A549 (cell line): ENCODE data around the gene GIMAP8. TPM values are rescaled to one million over a fixed set of nuclear protein-coding genes. Genes with fewer than 3 reads are reported as not detected.
A peak's percentile ranks its signal among the peaks of the same experiment; 100 is the strongest.

Source experiments
- ATOH8 ChIP-seq: fragments of 250-450 bp; sonication (Bioruptor Pico); IDR thresholded peaks from 2 replicates; pipeline ENCODE4 v1.5.0; 2020; ENCODE audit warnings: low read depth, mild to moderate bottlenecking, moderate library complexity
- BCL3 ChIP-seq: fragments of >200 bp; sonication (Bioruptor Twin); formaldehyde crosslinking; IDR thresholded peaks from 3 replicates; pipeline ENCODE4 v1.6.1; 2016
- BHLHE40 ChIP-seq: IDR thresholded peaks from 2 replicates; pipeline ENCODE4 v1.6.1; 2012; ENCODE audit warnings: low read depth, low read length, inconsistent platforms
- CBX2 ChIP-seq: fragments of 200-600 bp; sonication (generic); IDR thresholded peaks from 2 replicates; pipeline ENCODE4 v1.6.1; 2016; ENCODE audit warnings: low read depth, mild to moderate bottlenecking, borderline replicate concordance
- CHD2 ChIP-seq: fragments of 150-350 bp; IDR thresholded peaks from 2 replicates; pipeline ENCODE4 v1.6.1; 2014; ENCODE audit warnings: low read length; ENCODE audit not compliant: partially characterized antibody
- E2F6 ChIP-seq: IDR thresholded peaks from 2 replicates; pipeline ENCODE4 v1.6.1; 2012; ENCODE audit warnings: low read depth, borderline replicate concordance
- FOSL2 ChIP-seq, 2 experiments: fragments of 450-650 bp in 1 of 2; fragments of >200 bp in 1 of 2; sonication (Bioruptor Twin) in 1 of 2; formaldehyde crosslinking; IDR thresholded peaks; 2 replicates each; pipeline versions ENCODE4 v1.5.0 to v1.6.1; 2016 to 2020; ENCODE audit warnings: mild to moderate bottlenecking in 1 of 2, moderate library complexity in 1 of 2
- FOXS1 ChIP-seq: fragments of 250-450 bp; sonication (Bioruptor Pico); IDR thresholded peaks from 2 replicates; pipeline ENCODE4 v1.5.0; 2020; ENCODE audit warnings: mild to moderate bottlenecking, moderate library complexity
- GATA3 ChIP-seq: IDR thresholded peaks from 2 replicates; pipeline ENCODE4 v1.6.1; 2012; ENCODE audit warnings: borderline replicate concordance
- HDAC2 ChIP-seq: fragments of 200-600 bp; sonication (generic); IDR thresholded peaks from 2 replicates; pipeline ENCODE4 v1.6.1; 2016
- HOXA7 ChIP-seq: fragments of 250-450 bp; sonication (Bioruptor Pico); IDR thresholded peaks from 2 replicates; pipeline ENCODE4 v1.5.0; 2020; ENCODE audit warnings: mild to moderate bottlenecking, moderate library complexity
- JUN ChIP-seq, 2 experiments: fragments of >200 bp; sonication (Bioruptor Twin); formaldehyde crosslinking; IDR thresholded peaks; 2 replicates in 1 of 2; 3 replicates in 1 of 2; pipeline ENCODE4 v1.6.1; 2016 to 2017
- JUNB ChIP-seq: fragments of >200 bp; sonication (Bioruptor Twin); formaldehyde crosslinking; IDR thresholded peaks from 2 replicates; pipeline ENCODE4 v1.6.1; 2016
- KDM1A ChIP-seq: fragments of 200-600 bp; sonication (generic); IDR thresholded peaks from 2 replicates; pipeline ENCODE4 v1.6.1; 2016; ENCODE audit warnings: low read depth, mild to moderate bottlenecking
- KDM5A ChIP-seq: fragments of 200-600 bp; sonication (generic); IDR thresholded peaks from 2 replicates; pipeline ENCODE4 v1.6.1; 2016; ENCODE audit warnings: antibody characterized with exemption, mild to moderate bottlenecking
- MAFK ChIP-seq: fragments of 450-650 bp; IDR thresholded peaks from 2 replicates; pipeline ENCODE4 v1.6.1; 2014; ENCODE audit not compliant: partially characterized antibody
- MAX ChIP-seq: IDR thresholded peaks from 2 replicates; pipeline ENCODE4 v1.6.1; 2012
- MYC ChIP-seq: IDR thresholded peaks from 2 replicates; pipeline ENCODE4 v1.6.1; 2012; ENCODE audit warnings: mild to moderate bottlenecking, inconsistent platforms, low read length, improper control_type of control experiment, borderline replicate concordance
- PHF8 ChIP-seq: fragments of 200-600 bp; sonication (generic); IDR thresholded peaks from 2 replicates; pipeline ENCODE4 v1.6.1; 2016; ENCODE audit warnings: low read depth, mild to moderate bottlenecking, antibody characterized with exemption, moderate library complexity, borderline replicate concordance
- POLR2A ChIP-seq: IDR thresholded peaks from 2 replicates; pipeline ENCODE4 v1.6.1; 2012; ENCODE audit warnings: mild to moderate bottlenecking, low read length
- POLR2AphosphoS2 ChIP-seq: conservative IDR thresholded peaks from 2 replicates; pipeline ENCODE4 v1.6.1; 2012; ENCODE audit warnings: low read length, improper control_type of control experiment, inconsistent platforms
- REST ChIP-seq: fragments of 200-600 bp; sonication (generic); IDR thresholded peaks from 2 replicates; pipeline ENCODE4 v1.6.1; 2016; ENCODE audit warnings: antibody characterized with exemption, mild to moderate bottlenecking, moderate library complexity
- RNF2 ChIP-seq: fragments of 200-600 bp; sonication (generic); IDR thresholded peaks from 2 replicates; pipeline ENCODE4 v1.6.1; 2016; ENCODE audit warnings: low read depth, mild to moderate bottlenecking, antibody characterized with exemption, moderate library complexity, borderline replicate concordance
- SMC3 ChIP-seq: fragments of >200 bp; sonication (Bioruptor Twin); formaldehyde crosslinking; IDR thresholded peaks from 3 replicates; pipeline ENCODE4 v1.6.1; 2018; ENCODE audit warnings: inconsistent platforms
- TP53 ChIP-seq: fragments of 250-450 bp; sonication (Bioruptor Pico); IDR thresholded peaks from 2 replicates; pipeline ENCODE4 v1.5.0; 2021; ENCODE audit warnings: mild to moderate bottlenecking, moderate library complexity
- ZC3H11A ChIP-seq: fragments of 450-650 bp; IDR thresholded peaks from 2 replicates; pipeline ENCODE4 v1.6.1; 2014; ENCODE audit warnings: antibody characterized with exemption, mild to moderate bottlenecking
- polyA plus RNA-seq, 4 experiments: library from polyadenylated mRNA; depleted of rRNA in 3 of 4; stranded (reverse); fragments of >200 nt; fragmentation: RNase III in 1 of 4; extraction: RNeasy Plus Mini Kit Qiagen cat#74134 plus additional on column Dnase treatment in 1 of 4; gene quantifications; 2 replicates in 3 of 4; 3 replicates in 1 of 4; pipeline ENCODE4 v1.2.3, GENCODE V29; 2011 to 2017

GIMAP8 gene
- polyA plus RNA-seq, 2 of the 4 experiments (the other 2 are of a cell fraction), result not detected

- TF ChIP-seq REST, result no peak
- no peak for TF ChIP-seq KDM5A
- no peak for TF ChIP-seq HOXA7 (CRISPR knock-in tag)
- 0 out of 3 replicates have a peak, but pooled peaks have one; percentile 30 for TF ChIP-seq SMC3
- no peak for TF ChIP-seq TP53 (CRISPR knock-in tag)
- no peak for TF ChIP-seq ATOH8
- TF ChIP-seq CHD2, result no peak
- no peak for TF ChIP-seq JUNB
- TF ChIP-seq FOXS1 (CRISPR knock-in tag), result no peak
- peak; percentile 60; the same call in 1 of the 2 replicates for TF ChIP-seq E2F6
- TF ChIP-seq MYC, result peak; percentile 74; the same call in 1 of the 2 replicates
- TF ChIP-seq ZC3H11A, result no peak
- TF ChIP-seq KDM1A, result peak; percentile 5; the same call in 1 of the 2 replicates
- no peak for TF ChIP-seq POLR2AphosphoS2
- no peak for TF ChIP-seq FOSL2 (IDR thresholded peaks at IDR 0.05)
- TF ChIP-seq FOSL2 (CRISPR knock-in tag; IDR thresholded peaks at IDR 0.05), result no peak
- peak; percentile 76; the same call in 1 of the 2 replicates for TF ChIP-seq PHF8
- TF ChIP-seq POLR2A, result peak; percentile 72
- peak; percentile 32 for TF ChIP-seq GATA3
- TF ChIP-seq MAFK, result no peak
- TF ChIP-seq BHLHE40, result no peak
- TF ChIP-seq MAX, result peak; percentile 86
- peak; percentile 29; the same call in 1 of the 3 replicates for TF ChIP-seq BCL3
- no peak for TF ChIP-seq HDAC2
- TF ChIP-seq CBX2, result no peak
- peak; percentile 83; the same call in 1 of the 2 replicates for TF ChIP-seq RNF2
- TF ChIP-seq JUN (IDR thresholded peaks at IDR 0.05), result peak in 1 of 2 experiments; percentile 85; a peak in 4 of 5 replicates
Observed at GRCh38 chr7:150404805-150405583, 45.4 kb upstream of the GIMAP8 start (continued).
